Trophoblast cell (in vitro differentiated cells and primary cell): Measurements from ENCODE around the gene PDZK1.
"Not testable (repeated sequence)": the region's sequence is repeated elsewhere in the genome, so short reads cannot be mapped to it uniquely, and the experiment has no call there.

Experiments
- DNase-seq, 2 donors: peaks; one replicate each; pipeline ENCODE4 v3.0.0-alpha.2; 2016
- H2AFZ ChIP-seq: 2 replicates; pipeline ENCODE4 v1.6.1; 2013; ENCODE audit warnings: low read length, moderate library complexity, mild to moderate bottlenecking; ENCODE audit not compliant: insufficient read depth, poor library complexity
- H2AK5ac ChIP-seq: 2 replicates; pipeline ENCODE4 v1.6.1; 2013; ENCODE audit warnings: mild to moderate bottlenecking, low read length
- H2BK120ac ChIP-seq: 2 replicates; pipeline ENCODE4 v1.6.1; 2013; ENCODE audit warnings: low read length, mild to moderate bottlenecking, moderate library complexity; ENCODE audit not compliant: insufficient read depth, poor library complexity
- H2BK12ac ChIP-seq: 2 replicates; pipeline ENCODE4 v1.6.1; 2013; ENCODE audit warnings: mild to moderate bottlenecking, low read length, moderate library complexity
- H2BK5ac ChIP-seq: 2 replicates; pipeline ENCODE4 v1.6.1; 2013; ENCODE audit warnings: low read length, low read depth, moderate library complexity, mild to moderate bottlenecking; ENCODE audit not compliant: poor library complexity
- H3K14ac ChIP-seq: 2 replicates; pipeline ENCODE4 v1.6.1; 2013; ENCODE audit warnings: mild to moderate bottlenecking, low read length
- H3K18ac ChIP-seq: 2 replicates; pipeline ENCODE4 v1.6.1; 2013; ENCODE audit warnings: mild to moderate bottlenecking, low read length
- H3K23ac ChIP-seq: 2 replicates; pipeline ENCODE4 v1.6.1; 2013; ENCODE audit warnings: low read length
- H3K27ac ChIP-seq: 2 replicates; pipeline ENCODE4 v1.5.1; 2013; ENCODE audit warnings: low read depth, mild to moderate bottlenecking, inconsistent platforms, low read length, moderate library complexity
- H3K27me3 ChIP-seq: 2 replicates; pipeline ENCODE4 v1.6.1; 2013; ENCODE audit warnings: inconsistent platforms, mild to moderate bottlenecking, low read length, moderate library complexity; ENCODE audit not compliant: insufficient read depth
- H3K36me3 ChIP-seq, 2 experiments: 1 replicate in 1 of 2; 2 replicates in 1 of 2; pipeline ENCODE4 v1.6.1; 2013; ENCODE audit warnings: low read length in 2 of 2, mild to moderate bottlenecking in 2 of 2, moderate library complexity in 1 of 2; ENCODE audit not compliant: insufficient read depth in 2 of 2, control insufficient read depth in 1 of 2
- H3K4ac ChIP-seq: 2 replicates; pipeline ENCODE4 v1.6.1; 2013; ENCODE audit warnings: low read depth, mild to moderate bottlenecking, low read length, moderate library complexity
- H3K4me1 ChIP-seq, 2 experiments: 1 replicate in 1 of 2; 2 replicates in 1 of 2; pipeline ENCODE4 v1.6.1; 2013; ENCODE audit warnings: low read length in 2 of 2, mild to moderate bottlenecking in 2 of 2, moderate library complexity in 1 of 2; ENCODE audit not compliant: insufficient read depth in 2 of 2, control insufficient read depth in 1 of 2
- H3K4me2 ChIP-seq: 2 replicates; pipeline ENCODE4 v1.6.1; 2013; ENCODE audit warnings: inconsistent platforms, mild to moderate bottlenecking, low read length, moderate library complexity
- H3K4me3 ChIP-seq: 2 replicates; pipeline ENCODE4 v1.5.1; 2013; ENCODE audit warnings: mild to moderate bottlenecking, low read depth, low read length, inconsistent platforms
- H3K79me1 ChIP-seq: one replicate; pipeline ENCODE4 v1.6.1; 2013; ENCODE audit warnings: low read length
- H3K79me2 ChIP-seq: 2 replicates; pipeline ENCODE4 v1.6.1; 2013; ENCODE audit warnings: low read length, mild to moderate bottlenecking; ENCODE audit not compliant: control insufficient read depth, insufficient read depth, poor library complexity
- H3K9ac ChIP-seq: 2 replicates; pipeline ENCODE4 v1.6.1; 2013; ENCODE audit warnings: mild to moderate bottlenecking, low read length
- H3K9me3 ChIP-seq: 2 replicates; pipeline ENCODE4 v1.6.1; 2013; ENCODE audit warnings: low read depth, mild to moderate bottlenecking, control low read depth, inconsistent platforms, low read length; ENCODE audit not compliant: insufficient read depth
- H4K12ac ChIP-seq: 2 replicates; pipeline ENCODE4 v1.6.1; 2013; ENCODE audit warnings: low read depth, mild to moderate bottlenecking, low read length, moderate library complexity
- H4K8ac ChIP-seq: 2 replicates; pipeline ENCODE4 v1.6.1; 2013; ENCODE audit warnings: low read depth, mild to moderate bottlenecking, low read length, moderate library complexity
- H4K91ac ChIP-seq: one replicate; pipeline ENCODE4 v1.6.1; 2013; ENCODE audit warnings: low read depth, mild to moderate bottlenecking, low read length, moderate library complexity
- WGBS: extraction: QIAGEN DNeasy Blood & Tissue Kit; methylation state at CpG from one replicate; pipeline ENCODE4 v1.1.7; 2013; ENCODE audit warnings: missing lambda C conversion rate; ENCODE audit not compliant: insufficient read length, insufficient coverage; ENCODE audit errors: extremely low coverage; 5-methylcytosine and 5-hydroxymethylcytosine counted together

PDZK1 gene

GRCh38 chr1:145720556-145720877 lies 13.3 kb upstream of the PDZK1 start:
- peak overlapping the region; percentile 74 for H3K4me2 ChIP-seq
- H3K14ac ChIP-seq: peak overlapping the region; percentile 73
- peak; percentile 81 to 91 for DNase-seq
- H3K4me1 ChIP-seq: peaks cover 19 to 31% of the 10 kb centered on the region in 2 experiments
- H4K91ac ChIP-seq: peak overlapping the region; percentile 95
- H3K9me3 ChIP-seq: no peaks in the 10 kb centered on the region
- no peak overlapping the region for H3K9ac ChIP-seq
- H2AK5ac ChIP-seq: peak overlapping the region; percentile 72
- H4K8ac ChIP-seq: peak overlapping the region; percentile 80
- peak overlapping the region; percentile 9 for H3K27ac ChIP-seq
- H3K36me3 ChIP-seq: no peaks in the 10 kb centered on the region
- no peak overlapping the region for H3K4me3 ChIP-seq
- H2BK12ac ChIP-seq: peak overlapping the region; percentile 88
- peak overlapping the region; percentile 61 for H2AFZ ChIP-seq
- H3K27me3 ChIP-seq: no peaks in the 10 kb centered on the region
- peaks cover 5% of the 10 kb centered on the region for H3K79me2 ChIP-seq
- WGBS: no CpG with 5 or more reads among the region's 5 CpGs
- H2BK120ac ChIP-seq: peak overlapping the region; percentile 94
- H3K79me1 ChIP-seq: peaks cover 29% of the 10 kb centered on the region
- H3K23ac ChIP-seq: no peak overlapping the region
- no peak overlapping the region for H4K12ac ChIP-seq
- no peak overlapping the region for H3K4ac ChIP-seq
- peak overlapping the region; percentile 42 for H3K18ac ChIP-seq
- H2BK5ac ChIP-seq: peak overlapping the region; percentile 82

- no CpG with 5 or more reads among the region's 12 CpGs for WGBS
- no peak within 1 kb of the TSS for H3K23ac ChIP-seq
Observed at GRCh38 chr1:145719230-145720079, 12.3 kb upstream of the PDZK1 start, which contains the start of gene CD160. Gene CD160 (plus strand): TSS chr1:145719499. CDS start chr1:145728328, 8,829 bp downstream.

GRCh38 chr1:145718465-145718864 lies 11.3 kb upstream of the PDZK1 start:
- H3K4me3 ChIP-seq, H3K9ac ChIP-seq, H4K12ac ChIP-seq, H3K79me2 ChIP-seq, H3K23ac ChIP-seq, H3K4me2 ChIP-seq, H3K27me3 ChIP-seq, DNase-seq, H2AFZ ChIP-seq, H2AK5ac ChIP-seq, H3K36me3 ChIP-seq, H3K9me3 ChIP-seq, H3K27ac ChIP-seq: not testable (repeated sequence)
- H2BK120ac ChIP-seq: peak overlapping the region; percentile 99
- H3K18ac ChIP-seq: peak overlapping the region; percentile 81
- H3K14ac ChIP-seq: peak overlapping the region; percentile 89
- H4K8ac ChIP-seq: peak overlapping the region; percentile 63
- WGBS: no CpG with 5 or more reads among the region's 5 CpGs
- peaks cover 41% of the 10 kb centered on the region for H3K79me1 ChIP-seq
- H2BK5ac ChIP-seq: peak overlapping the region; percentile 98
- peak overlapping the region; percentile 99 for H4K91ac ChIP-seq
- peak overlapping the region; percentile 97 for H2BK12ac ChIP-seq
- peaks cover 22 to 36% of the 10 kb centered on the region in 2 experiments for H3K4me1 ChIP-seq
- peak overlapping the region; percentile 29 for H3K4ac ChIP-seq

More at GRCh38 chr1:145719230-145720079, 12.3 kb upstream of the PDZK1 start, which contains the start of gene CD160:
- H3K4me1 ChIP-seq: peaks cover 21 to 35% of the 10 kb centered on the region in 2 experiments
- no peak within 1 kb of the TSS for H3K4me3 ChIP-seq
- peak within 1 kb of the TSS; percentile 99 for H2BK120ac ChIP-seq
- peak within 1 kb of the TSS; percentile 98 for H2BK5ac ChIP-seq
- peak within 1 kb of the TSS; percentile 81 for H3K18ac ChIP-seq
- peak within 1 kb of the TSS; percentile 99 for H2AK5ac ChIP-seq
- H3K36me3 ChIP-seq: no peaks in the 10 kb centered on the region
- H3K27ac ChIP-seq: peak within 1 kb of the TSS; percentile 6
- H3K79me1 ChIP-seq: peaks cover 36% of the 10 kb centered on the region
- peak within 1 kb of the TSS; percentile 63 for H4K8ac ChIP-seq
- no peak within 1 kb of the TSS for H4K12ac ChIP-seq
- H3K9ac ChIP-seq: no peak within 1 kb of the TSS
- DNase-seq: peak in 1 of 2 donors; percentile 58
- H3K9me3 ChIP-seq: no peaks in the 10 kb centered on the region
- H3K4ac ChIP-seq: peak within 1 kb of the TSS; percentile 48
- H2BK12ac ChIP-seq: peak within 1 kb of the TSS; percentile 97
- H3K27me3 ChIP-seq: no peaks in the 10 kb centered on the region
- H3K4me2 ChIP-seq: no peak within 1 kb of the TSS
- H2AFZ ChIP-seq: peak within 1 kb of the TSS; percentile 46
- peaks cover 6% of the 10 kb centered on the region for H3K79me2 ChIP-seq
- H4K91ac ChIP-seq: peak within 1 kb of the TSS; percentile 99
- peak within 1 kb of the TSS; percentile 86 for H3K14ac ChIP-seq

- H3K27ac ChIP-seq: peak overlapping the region; percentile 96
- H3K79me1 ChIP-seq: peaks cover 44% of the 10 kb centered on the region
- no peak overlapping the region for H3K4me2 ChIP-seq
- H3K79me2 ChIP-seq: peaks cover 6% of the 10 kb centered on the region
- peaks cover 22 to 36% of the 10 kb centered on the region in 2 experiments for H3K4me1 ChIP-seq
- H4K12ac ChIP-seq: no peak overlapping the region
- WGBS: no CpG with 5 or more reads among the region's 1 CpG
- no peak overlapping the region for H3K4me3 ChIP-seq
- no peak for DNase-seq
- H4K8ac ChIP-seq: peak overlapping the region; percentile 63
- peak overlapping the region; percentile 97 for H2BK12ac ChIP-seq
- peak overlapping the region; percentile 99 for H4K91ac ChIP-seq
- H3K14ac ChIP-seq: peak overlapping the region; percentile 89
- peak overlapping the region; percentile 98 for H2AK5ac ChIP-seq
- peak overlapping the region; percentile 98 for H2BK5ac ChIP-seq
- H3K9ac ChIP-seq: no peak overlapping the region
- no peaks in the 10 kb centered on the region for H3K9me3 ChIP-seq
- H3K27me3 ChIP-seq: no peaks in the 10 kb centered on the region
- H3K23ac ChIP-seq: no peak overlapping the region
- peak overlapping the region; percentile 99 for H2BK120ac ChIP-seq
- no peak overlapping the region for H2AFZ ChIP-seq
- peak overlapping the region; percentile 81 for H3K18ac ChIP-seq
- H3K36me3 ChIP-seq: no peaks in the 10 kb centered on the region
- peak overlapping the region; percentile 95 for H3K4ac ChIP-seq
Observed at GRCh38 chr1:145717833-145718232, 10.7 kb upstream of the PDZK1 start.
